H9 (cell line): ENCODE results near the gene ITPR1. TPM values are rescaled to one million over a fixed set of nuclear protein-coding genes. Genes with fewer than 3 reads are reported as not detected.

Source experiments
- DNase-seq: peaks from one replicate; pipeline ENCODE4 v3.0.0-alpha.2; 2017
- H2AFZ ChIP-seq: one replicate; pipeline ENCODE4 v1.6.1; 2013; ENCODE audit warnings: mild to moderate bottlenecking, low read length, control low read depth, moderate library complexity
- H2AK5ac ChIP-seq: 2 replicates; pipeline ENCODE4 v1.6.1; 2013; ENCODE audit warnings: low read length, control low read depth, mixed read lengths; ENCODE audit not compliant: insufficient read length
- H2BK120ac ChIP-seq: one replicate; pipeline ENCODE4 v1.6.1; 2013; ENCODE audit warnings: low read depth, mild to moderate bottlenecking, low read length, control low read depth, inconsistent platforms; ENCODE audit not compliant: poor library complexity, severe bottlenecking
- H2BK12ac ChIP-seq: 2 replicates; pipeline ENCODE4 v1.6.1; 2013; ENCODE audit warnings: low read length, control low read depth, mixed read lengths, low read depth; ENCODE audit not compliant: insufficient read length
- H2BK15ac ChIP-seq: 2 replicates; pipeline ENCODE4 v1.6.1; 2013; ENCODE audit warnings: low read depth, low read length, control low read depth
- H2BK20ac ChIP-seq: one replicate; pipeline ENCODE4 v1.6.1; 2013; ENCODE audit warnings: low read depth, mild to moderate bottlenecking, low read length, control low read depth, inconsistent platforms; ENCODE audit not compliant: poor library complexity, severe bottlenecking
- H2BK5ac ChIP-seq: 2 replicates; pipeline ENCODE4 v1.6.1; 2013; ENCODE audit warnings: low read length, control low read depth, mixed read lengths; ENCODE audit not compliant: insufficient read length
- H3K14ac ChIP-seq: 2 replicates; pipeline ENCODE4 v1.6.1; 2013; ENCODE audit warnings: low read length, control low read depth; ENCODE audit not compliant: insufficient read depth
- H3K18ac ChIP-seq: 2 replicates; pipeline ENCODE4 v1.6.1; 2013; ENCODE audit warnings: low read depth, mild to moderate bottlenecking, mixed read lengths, low read length, control low read depth; ENCODE audit not compliant: insufficient read length
- H3K23ac ChIP-seq: 2 replicates; pipeline ENCODE4 v1.6.1; 2013; ENCODE audit warnings: low read length, control low read depth, mixed read lengths, low read depth; ENCODE audit not compliant: insufficient read length
- H3K23me2 ChIP-seq: 2 replicates; pipeline ENCODE4 v1.6.1; 2013; ENCODE audit warnings: low read depth, mild to moderate bottlenecking, mixed read lengths, low read length, control low read depth; ENCODE audit not compliant: insufficient read length, poor library complexity, severe bottlenecking
- H3K27ac ChIP-seq: 2 replicates; pipeline ENCODE4 v1.5.1; 2013; ENCODE audit warnings: low read length, control low read depth, mixed read lengths, low read depth; ENCODE audit not compliant: insufficient read length
- H3K27me3 ChIP-seq: 2 replicates; pipeline ENCODE4 v1.6.1; 2013; ENCODE audit warnings: low read length, control low read depth, inconsistent platforms; ENCODE audit not compliant: insufficient read depth
- H3K4ac ChIP-seq: 2 replicates; pipeline ENCODE4 v1.6.1; 2013; ENCODE audit warnings: low read depth, mild to moderate bottlenecking, control low read depth, inconsistent platforms, low read length, moderate library complexity
- H3K4me1 ChIP-seq: 2 replicates; pipeline ENCODE4 v1.6.1; 2013; ENCODE audit warnings: low read length, control low read depth, inconsistent platforms; ENCODE audit not compliant: insufficient read depth
- H3K4me2 ChIP-seq: 2 replicates; pipeline ENCODE4 v1.6.1; 2013; ENCODE audit warnings: low read length, control low read depth, mixed read lengths; ENCODE audit not compliant: insufficient read length, insufficient read depth
- H3K56ac ChIP-seq: 2 replicates; pipeline ENCODE4 v1.6.1; 2013; ENCODE audit warnings: low read depth, mild to moderate bottlenecking, mixed read lengths, low read length, control low read depth; ENCODE audit not compliant: insufficient read length
- H3K79me1 ChIP-seq: 2 replicates; pipeline ENCODE4 v1.6.1; 2013; ENCODE audit warnings: low read depth, mild to moderate bottlenecking, moderate library complexity, low read length, control low read depth, inconsistent platforms; ENCODE audit not compliant: insufficient read depth, poor library complexity, severe bottlenecking
- H3K79me2 ChIP-seq: 2 replicates; pipeline ENCODE4 v1.6.1; 2013; ENCODE audit warnings: low read length, control low read depth, inconsistent platforms; ENCODE audit not compliant: insufficient read depth
- H3K9ac ChIP-seq: 2 replicates; pipeline ENCODE4 v1.6.1; 2013; ENCODE audit warnings: low read length, control low read depth, mixed read lengths; ENCODE audit not compliant: insufficient read length; ENCODE audit errors: extremely low read depth
- H3K9me3 ChIP-seq: one replicate; pipeline ENCODE4 v1.6.1; 2013; ENCODE audit warnings: low read depth, low read length, inconsistent platforms; ENCODE audit not compliant: control insufficient read depth
- H3T11ph ChIP-seq: one replicate; pipeline ENCODE4 v1.6.1; 2013; ENCODE audit warnings: mild to moderate bottlenecking, low read length, control low read depth, inconsistent platforms
- H4K20me1 ChIP-seq: one replicate; pipeline ENCODE4 v1.6.1; 2013; ENCODE audit not compliant: control insufficient read depth, insufficient read length, insufficient read depth
- H4K5ac ChIP-seq: 2 replicates; pipeline ENCODE4 v1.6.1; 2013; ENCODE audit warnings: low read depth, mild to moderate bottlenecking, mixed read lengths, low read length, control low read depth; ENCODE audit not compliant: insufficient read length
- H4K8ac ChIP-seq: replicated peaks from 2 replicates; pipeline ENCODE4 v1.6.1; 2013; ENCODE audit warnings: low read length, control low read depth, mixed read lengths, low read depth; ENCODE audit not compliant: insufficient read length
- H4K91ac ChIP-seq: 2 replicates; pipeline ENCODE4 v1.6.1; 2013; ENCODE audit warnings: low read depth, mild to moderate bottlenecking, moderate library complexity, mixed read lengths, low read length, control low read depth; ENCODE audit not compliant: insufficient read length
- H3K27ac Mint-ChIP-seq, 3 experiments: 2 replicates in 2 of 3; 3 replicates in 1 of 3; pipeline ENCODE4 v1.8.0; 2020 to 2021; ENCODE audit warnings: mixed read lengths in 3 of 3, mild to moderate bottlenecking in 1 of 3, moderate library complexity in 1 of 3
- H3K27me3 Mint-ChIP-seq: 2 replicates; pipeline ENCODE4 v1.8.0; 2021; ENCODE audit warnings: low read depth, mild to moderate bottlenecking, moderate library complexity, mixed read lengths
- H3K36me3 Mint-ChIP-seq, 3 experiments: 2 replicates in 2 of 3; 3 replicates in 1 of 3; pipeline ENCODE4 v1.8.0; 2020 to 2021; ENCODE audit warnings: low read depth in 3 of 3, mixed read lengths in 3 of 3; ENCODE audit not compliant: insufficient read depth in 1 of 3
- H3K4me1 Mint-ChIP-seq, 2 experiments: 2 replicates each; pipeline ENCODE4 v1.8.0; 2020; ENCODE audit warnings: mixed read lengths in 2 of 2
- H3K4me3 Mint-ChIP-seq, 2 experiments: 2 replicates in 1 of 2; 3 replicates in 1 of 2; pipeline ENCODE4 v1.8.0; 2020 to 2021; ENCODE audit warnings: mild to moderate bottlenecking in 2 of 2, mixed read lengths in 2 of 2, moderate library complexity in 1 of 2
- H3K9me3 Mint-ChIP-seq, 2 experiments: 2 replicates in 1 of 2; 3 replicates in 1 of 2; pipeline ENCODE4 v1.8.0; 2020; ENCODE audit warnings: mild to moderate bottlenecking in 2 of 2, mixed read lengths in 2 of 2, moderate library complexity in 1 of 2
- WGBS: extraction: QIAGEN DNeasy Blood & Tissue Kit; methylation state at CpG from one replicate; pipeline ENCODE4 v1.1.7; 2013; ENCODE audit warnings: missing lambda C conversion rate, low lambda C conversion rate, mixed read lengths; ENCODE audit not compliant: insufficient read length; ENCODE audit errors: extremely low coverage; 5-methylcytosine and 5-hydroxymethylcytosine counted together
- total RNA-seq: library from RNA; stranded (reverse); gene quantifications from 2 replicates; pipeline ENCODE4 v1.2.1, GENCODE V29; 2021
- TF ChIP-seq, protein P1 (sequence below): fragments of 200-600 bp; sonication (generic); conservative IDR thresholded peaks from 3 replicates; pipeline ENCODE4 v1.8.0; 2021; ENCODE audit warnings: antibody characterized with exemption, mild to moderate bottlenecking

Gene ITPR1
- total RNA-seq, 1 experiment from 2014 or later, result 4.2 TPM

DNA sequence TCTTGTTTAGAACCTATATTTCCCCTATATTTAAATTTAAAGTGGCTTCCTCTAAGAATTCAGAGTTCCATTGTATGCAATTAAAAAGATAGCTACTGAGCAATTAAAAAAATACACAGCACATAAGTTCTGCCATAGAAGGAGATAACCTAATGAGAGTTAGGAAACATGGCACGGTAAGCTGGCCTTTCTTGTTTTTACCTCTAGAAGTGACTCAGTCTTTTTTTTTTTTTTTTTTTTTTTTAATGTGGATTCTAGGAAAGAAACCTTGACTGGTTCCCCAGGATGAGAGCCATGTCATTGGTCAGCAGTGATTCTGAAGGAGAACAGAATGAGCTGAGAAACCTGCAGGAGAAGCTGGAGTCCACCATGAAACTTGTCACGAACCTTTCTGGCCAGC, 343.4 kb downstream of the ITPR1 start:
- H4K91ac ChIP-seq, result no peak overlapping the region
- no peak overlapping the region for H3K18ac ChIP-seq
- no peaks in the 10 kb centered on the region for H3K9me3 ChIP-seq
- H3K23me2 ChIP-seq, result no peaks in the 10 kb centered on the region
- H3K14ac ChIP-seq, result no peak overlapping the region
- H3T11ph ChIP-seq, result no peak overlapping the region
- no peak overlapping the region for H2BK12ac ChIP-seq
- Mint-ChIP-seq H3K4me3 (no peak overlapping the region), H3K4me1 (peaks cover 7 to 10% of the 10 kb centered on the region in 2 experiments), H3K9me3 (no peaks in the 10 kb centered on the region), H3K27ac (no peak overlapping the region; a peak in 1 of 7 replicates), H3K27me3 (no peaks in the 10 kb centered on the region), H3K36me3 (no peaks in the 10 kb centered on the region)
- H2BK20ac ChIP-seq, result no peak overlapping the region
- no peak overlapping the region for H3K23ac ChIP-seq
- H3K27ac ChIP-seq, result no peak overlapping the region
- no peaks in the 10 kb centered on the region for H4K20me1 ChIP-seq
- no peaks in the 10 kb centered on the region; the same call in 1 of the 2 replicates for H3K4me1 ChIP-seq
- no peak overlapping the region for H2AK5ac ChIP-seq
- TF ChIP-seq, protein P1, sequence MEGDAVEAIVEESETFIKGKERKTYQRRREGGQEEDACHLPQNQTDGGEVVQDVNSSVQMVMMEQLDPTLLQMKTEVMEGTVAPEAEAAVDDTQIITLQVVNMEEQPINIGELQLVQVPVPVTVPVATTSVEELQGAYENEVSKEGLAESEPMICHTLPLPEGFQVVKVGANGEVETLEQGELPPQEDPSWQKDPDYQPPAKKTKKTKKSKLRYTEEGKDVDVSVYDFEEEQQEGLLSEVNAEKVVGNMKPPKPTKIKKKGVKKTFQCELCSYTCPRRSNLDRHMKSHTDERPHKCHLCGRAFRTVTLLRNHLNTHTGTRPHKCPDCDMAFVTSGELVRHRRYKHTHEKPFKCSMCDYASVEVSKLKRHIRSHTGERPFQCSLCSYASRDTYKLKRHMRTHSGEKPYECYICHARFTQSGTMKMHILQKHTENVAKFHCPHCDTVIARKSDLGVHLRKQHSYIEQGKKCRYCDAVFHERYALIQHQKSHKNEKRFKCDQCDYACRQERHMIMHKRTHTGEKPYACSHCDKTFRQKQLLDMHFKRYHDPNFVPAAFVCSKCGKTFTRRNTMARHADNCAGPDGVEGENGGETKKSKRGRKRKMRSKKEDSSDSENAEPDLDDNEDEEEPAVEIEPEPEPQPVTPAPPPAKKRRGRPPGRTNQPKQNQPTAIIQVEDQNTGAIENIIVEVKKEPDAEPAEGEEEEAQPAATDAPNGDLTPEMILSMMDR, result no peak
- no peak overlapping the region for H4K8ac ChIP-seq
- H3K79me1 ChIP-seq, result no peaks in the 10 kb centered on the region
- no peaks in the 10 kb centered on the region for H3K79me2 ChIP-seq
- no peak overlapping the region for H3K4me2 ChIP-seq
- H2BK15ac ChIP-seq, result no peak overlapping the region
- no peak overlapping the region for H4K5ac ChIP-seq
- H3K56ac ChIP-seq, result no peak overlapping the region
- no peak for DNase-seq
- no peak overlapping the region for H3K4ac ChIP-seq
- no peak overlapping the region for H2AFZ ChIP-seq
- no peak overlapping the region for H2BK120ac ChIP-seq
- no peak overlapping the region for H3K9ac ChIP-seq
- no peak overlapping the region for H2BK5ac ChIP-seq
- no CpG with 5 or more reads among the region's 2 CpGs for WGBS
- H3K27me3 ChIP-seq, result no peaks in the 10 kb centered on the region
